ENCODE results near the gene TEKT1.

- TF ChIP-seq CTCF (IDR thresholded peaks at IDR 0.05; ENCODE audit: insufficient read depth, low read length) (no peak), GABPA (IDR thresholded peaks at IDR 0.05; ENCODE audit: low read depth) (no peak), POLR2AphosphoS5 (IDR thresholded peaks at IDR 0.05; ENCODE audit: low read depth) (no peak), SPI1 (IDR thresholded peaks at IDR 0.05; ENCODE audit: borderline replicate concordance, low read depth) (no peak)
- TF ChIP-seq, protein P1, sequence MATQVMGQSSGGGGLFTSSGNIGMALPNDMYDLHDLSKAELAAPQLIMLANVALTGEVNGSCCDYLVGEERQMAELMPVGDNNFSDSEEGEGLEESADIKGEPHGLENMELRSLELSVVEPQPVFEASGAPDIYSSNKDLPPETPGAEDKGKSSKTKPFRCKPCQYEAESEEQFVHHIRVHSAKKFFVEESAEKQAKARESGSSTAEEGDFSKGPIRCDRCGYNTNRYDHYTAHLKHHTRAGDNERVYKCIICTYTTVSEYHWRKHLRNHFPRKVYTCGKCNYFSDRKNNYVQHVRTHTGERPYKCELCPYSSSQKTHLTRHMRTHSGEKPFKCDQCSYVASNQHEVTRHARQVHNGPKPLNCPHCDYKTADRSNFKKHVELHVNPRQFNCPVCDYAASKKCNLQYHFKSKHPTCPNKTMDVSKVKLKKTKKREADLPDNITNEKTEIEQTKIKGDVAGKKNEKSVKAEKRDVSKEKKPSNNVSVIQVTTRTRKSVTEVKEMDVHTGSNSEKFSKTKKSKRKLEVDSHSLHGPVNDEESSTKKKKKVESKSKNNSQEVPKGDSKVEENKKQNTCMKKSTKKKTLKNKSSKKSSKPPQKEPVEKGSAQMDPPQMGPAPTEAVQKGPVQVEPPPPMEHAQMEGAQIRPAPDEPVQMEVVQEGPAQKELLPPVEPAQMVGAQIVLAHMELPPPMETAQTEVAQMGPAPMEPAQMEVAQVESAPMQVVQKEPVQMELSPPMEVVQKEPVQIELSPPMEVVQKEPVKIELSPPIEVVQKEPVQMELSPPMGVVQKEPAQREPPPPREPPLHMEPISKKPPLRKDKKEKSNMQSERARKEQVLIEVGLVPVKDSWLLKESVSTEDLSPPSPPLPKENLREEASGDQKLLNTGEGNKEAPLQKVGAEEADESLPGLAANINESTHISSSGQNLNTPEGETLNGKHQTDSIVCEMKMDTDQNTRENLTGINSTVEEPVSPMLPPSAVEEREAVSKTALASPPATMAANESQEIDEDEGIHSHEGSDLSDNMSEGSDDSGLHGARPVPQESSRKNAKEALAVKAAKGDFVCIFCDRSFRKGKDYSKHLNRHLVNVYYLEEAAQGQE (IDR thresholded peaks at IDR 0.05; ENCODE audit: insufficient replicate concordance, low read depth): no peak
Observed at GRCh38 chr17:6862122-6862521, 30.6 kb upstream of the TEKT1 start.

All from HL-60 (cell line).